Neural progenitor cell (in vitro differentiated cells): Measurements from ENCODE around the gene GABRA4. TPM values are rescaled to one million over a fixed set of nuclear protein-coding genes. Genes with fewer than 3 reads are reported as not detected.

Experiments used
- DNase-seq: peaks from one replicate; pipeline ENCODE4 v3.0.0-alpha.2; 2016; ENCODE audit warnings: low spot score
- H2AFZ ChIP-seq: fragments of 200-600 bp; sonication (generic); replicated peaks from 2 replicates; pipeline ENCODE4 v1.6.1; 2016; ENCODE audit warnings: antibody characterized with exemption
- H3F3A ChIP-seq: fragments of 200-600 bp; sonication (generic); 2 replicates; pipeline ENCODE4 v1.6.1; 2016; ENCODE audit warnings: antibody characterized with exemption, low read depth
- H3K27ac ChIP-seq: fragments of 200-600 bp; sonication (generic); 2 replicates; pipeline ENCODE4 v1.5.1; 2016; ENCODE audit warnings: mild to moderate bottlenecking
- H3K27me3 ChIP-seq: fragments of 200-600 bp; sonication (generic); 2 replicates; pipeline ENCODE4 v1.6.1; 2016; ENCODE audit warnings: mild to moderate bottlenecking, moderate library complexity
- H3K36me3 ChIP-seq: fragments of 200-600 bp; sonication (generic); 2 replicates; pipeline ENCODE4 v1.5.1; 2016
- H3K4me1 ChIP-seq: fragments of 200-600 bp; sonication (generic); 2 replicates; pipeline ENCODE4 v1.6.1; 2016; ENCODE audit warnings: mixed run types
- H3K4me2 ChIP-seq: fragments of 200-600 bp; sonication (generic); 2 replicates; pipeline ENCODE4 v1.6.1; 2016
- H3K4me3 ChIP-seq: fragments of 200-600 bp; sonication (generic); 2 replicates; pipeline ENCODE4 v1.5.1; 2016
- H3K79me2 ChIP-seq: fragments of 200-600 bp; sonication (generic); 2 replicates; pipeline ENCODE4 v1.6.1; 2016; ENCODE audit warnings: low read depth
- H3K9ac ChIP-seq: fragments of 200-600 bp; sonication (generic); 2 replicates; pipeline ENCODE4 v1.6.1; 2016
- H3K9me3 ChIP-seq: fragments of 200-600 bp; sonication (generic); 2 replicates; pipeline ENCODE4 v1.5.1; 2016; ENCODE audit warnings: low read depth
- H4K20me1 ChIP-seq: fragments of 200-600 bp; sonication (generic); 2 replicates; pipeline ENCODE4 v1.6.1; 2016; ENCODE audit warnings: low read depth
- H3K27ac Mint-ChIP-seq: 3 replicates; pipeline ENCODE4 v1.8.0; 2021; ENCODE audit warnings: mixed read lengths
- H3K27me3 Mint-ChIP-seq: 2 replicates; pipeline ENCODE4 v1.8.0; 2022; ENCODE audit warnings: low read depth, mild to moderate bottlenecking, inconsistent platforms, moderate library complexity, mixed read lengths; ENCODE audit not compliant: insufficient read depth
- H3K36me3 Mint-ChIP-seq: 3 replicates; pipeline ENCODE4 v1.8.0; 2021; ENCODE audit warnings: mixed read lengths
- H3K4me1 Mint-ChIP-seq: 3 replicates; pipeline ENCODE4 v1.8.0; 2021; ENCODE audit warnings: mixed read lengths
- H3K4me3 Mint-ChIP-seq: 3 replicates; pipeline ENCODE4 v1.8.0; 2021; ENCODE audit warnings: mild to moderate bottlenecking, moderate library complexity, mixed read lengths
- H3K9me3 Mint-ChIP-seq: 3 replicates; pipeline ENCODE4 v1.8.0; 2020; ENCODE audit warnings: mixed read lengths
- CTCF ChIP-seq: fragments of 200-600 bp; sonication (generic); IDR thresholded peaks from 2 replicates; pipeline ENCODE4 v1.5.1; 2017; ENCODE audit warnings: antibody characterized with exemption, mild to moderate bottlenecking
- EZH2 ChIP-seq: fragments of 200-600 bp; sonication (generic); IDR thresholded peaks from 2 replicates; pipeline ENCODE4 v1.6.1; 2017; ENCODE audit warnings: antibody characterized with exemption, mild to moderate bottlenecking, moderate library complexity
- EZH2phosphoT487 ChIP-seq: fragments of 200-600 bp; sonication (generic); IDR thresholded peaks from 2 replicates; pipeline ENCODE4 v1.6.1; 2017; ENCODE audit warnings: antibody characterized with exemption
- total RNA-seq: library from RNA; depleted of rRNA; stranded (reverse); fragments of >200 nt; gene quantifications from 2 replicates; pipeline ENCODE4 v1.2.3, GENCODE V29; 2015; ENCODE audit warnings: low replicate concordance

The GABRA4 gene
- total RNA-seq, 1 donor from 2014 or later = not detected

GRCh38 chr4:46956451-46956850 is 36.9 kb downstream of the GABRA4 start:
- DNase-seq = no peak
- Histone ChIP-seq H3K4me3 (no peak overlapping the region), H3K79me2 (no peaks in the 10 kb centered on the region), H3K9me3 (no peaks in the 10 kb centered on the region), H3K36me3 (no peaks in the 10 kb centered on the region), H3F3A (no peaks in the 10 kb centered on the region), H2AFZ (no peak overlapping the region), H3K27me3 (peaks cover 11% of the 10 kb centered on the region), H3K9ac (no peak overlapping the region), H3K27ac (no peak overlapping the region), H3K4me1 (no peaks in the 10 kb centered on the region), H3K4me2 (no peak overlapping the region), H4K20me1 (no peaks in the 10 kb centered on the region)
- no peaks in the 10 kb centered on the region for H3K27me3 Mint-ChIP-seq
- no peaks in the 10 kb centered on the region for H3K36me3 Mint-ChIP-seq
- no peak for TF ChIP-seq CTCF
- TF ChIP-seq EZH2 = no peak
- TF ChIP-seq EZH2phosphoT487 = no peak
- H3K4me3 Mint-ChIP-seq = no peak overlapping the region
- H3K27ac Mint-ChIP-seq = no peak overlapping the region
- H3K4me1 Mint-ChIP-seq = no peaks in the 10 kb centered on the region
- H3K9me3 Mint-ChIP-seq = no peaks in the 10 kb centered on the region

- H3K4me1 ChIP-seq = no peaks in the 10 kb centered on the region
- no peak overlapping the region for H3K27ac ChIP-seq
- no peaks in the 10 kb centered on the region for H3K4me1 Mint-ChIP-seq
- no peak overlapping the region for H2AFZ ChIP-seq
- H3K9me3 Mint-ChIP-seq = no peaks in the 10 kb centered on the region
- no peak overlapping the region for H3K4me3 Mint-ChIP-seq
- no peak for DNase-seq
- H3K27ac Mint-ChIP-seq = no peak overlapping the region
- no peaks in the 10 kb centered on the region for H4K20me1 ChIP-seq
- H3K4me2 ChIP-seq = no peak overlapping the region
- H3K9ac ChIP-seq = no peak overlapping the region
- no peaks in the 10 kb centered on the region for H3F3A ChIP-seq
- H3K36me3 ChIP-seq = no peaks in the 10 kb centered on the region
- H3K27me3 ChIP-seq = peaks cover 11% of the 10 kb centered on the region
- no peaks in the 10 kb centered on the region for H3K27me3 Mint-ChIP-seq
- TF ChIP-seq EZH2phosphoT487 (no peak), EZH2 (no peak), CTCF (no peak)
- H3K79me2 ChIP-seq = no peaks in the 10 kb centered on the region
- H3K9me3 ChIP-seq = no peaks in the 10 kb centered on the region
- no peaks in the 10 kb centered on the region for H3K36me3 Mint-ChIP-seq
- H3K4me3 ChIP-seq = no peak overlapping the region
Measured at GRCh38 chr4:46955601-46956000, 37.8 kb downstream of the GABRA4 start.

GRCh38 chr4:46954643-46955042 is 38.7 kb downstream of the GABRA4 start:
- Mint-ChIP-seq H3K4me1 (no peaks in the 10 kb centered on the region), H3K27ac (no peak overlapping the region)

GRCh38 chr4:46953564-46953963 is 39.8 kb downstream of the GABRA4 start:
- Histone ChIP-seq H3K4me1 (no peaks in the 10 kb centered on the region), H3K27me3 (peaks cover 11% of the 10 kb centered on the region), H2AFZ (no peak overlapping the region), H4K20me1 (no peaks in the 10 kb centered on the region), H3K79me2 (no peaks in the 10 kb centered on the region), H3F3A (no peaks in the 10 kb centered on the region), H3K27ac (no peak overlapping the region), H3K36me3 (no peaks in the 10 kb centered on the region), H3K4me3 (no peak overlapping the region), H3K9ac (no peak overlapping the region), H3K4me2 (no peak overlapping the region), H3K9me3 (no peaks in the 10 kb centered on the region)
- no peaks in the 10 kb centered on the region for H3K36me3 Mint-ChIP-seq
- TF ChIP-seq EZH2phosphoT487 = no peak
- no peak for TF ChIP-seq EZH2
- TF ChIP-seq CTCF = no peak
- no peak for DNase-seq
- no peak overlapping the region for H3K27ac Mint-ChIP-seq
- no peaks in the 10 kb centered on the region for H3K27me3 Mint-ChIP-seq
- H3K4me1 Mint-ChIP-seq = no peaks in the 10 kb centered on the region
- no peaks in the 10 kb centered on the region for H3K9me3 Mint-ChIP-seq
- no peak overlapping the region for H3K4me3 Mint-ChIP-seq

More at GRCh38 chr4:46954643-46955042, 38.7 kb downstream of the GABRA4 start:
- TF ChIP-seq EZH2phosphoT487 = no peak
- peaks cover 11% of the 10 kb centered on the region for H3K27me3 ChIP-seq
- no peaks in the 10 kb centered on the region for H3K4me1 ChIP-seq
- no peak overlapping the region for H3K4me3 ChIP-seq
- H3K9ac ChIP-seq = no peak overlapping the region
- Mint-ChIP-seq H3K36me3 (no peaks in the 10 kb centered on the region), H3K4me3 (no peak overlapping the region), H3K27me3 (no peaks in the 10 kb centered on the region), H3K9me3 (no peaks in the 10 kb centered on the region)
- H2AFZ ChIP-seq = no peak overlapping the region
- no peaks in the 10 kb centered on the region for H3K79me2 ChIP-seq
- DNase-seq = no peak
- H3F3A ChIP-seq = no peaks in the 10 kb centered on the region
- H4K20me1 ChIP-seq = no peaks in the 10 kb centered on the region
- no peaks in the 10 kb centered on the region for H3K9me3 ChIP-seq
- H3K27ac ChIP-seq = no peak overlapping the region
- H3K4me2 ChIP-seq = no peak overlapping the region
- H3K36me3 ChIP-seq = no peaks in the 10 kb centered on the region
